Left lung (tissue), 10 donors: ENCODE results near the gene SNCA. TPM values are rescaled to one million over a fixed set of nuclear protein-coding genes. Genes with fewer than 3 reads are reported as not detected.

Experiments used
- ATAC-seq: fragments of 200-7000 bp; cut with Tn5 transposase; one replicate; pipeline ENCODE4 v1.9.1; 2020; ENCODE audit warnings: moderate library complexity
- DNase-seq, 4 donors: peaks; one replicate each; pipeline ENCODE4 v3.0.0-alpha.2; 2013 to 2020
- H3K27ac ChIP-seq, 2 donors: fragments of 200-600 bp; sonication (generic) in 1 of 2; one replicate each; pipeline versions ENCODE4 v1.5.0 to v1.8.0; 2020 to 2021
- H3K27me3 ChIP-seq, 2 donors: fragments of 200-600 bp; sonication (generic) in 1 of 2; one replicate each; pipeline versions ENCODE4 v1.5.0 to v1.8.0; 2020 to 2021
- H3K36me3 ChIP-seq, 2 donors: fragments of 200-600 bp; sonication (generic) in 1 of 2; one replicate each; pipeline versions ENCODE4 v1.5.0 to v1.8.0; 2020 to 2021
- H3K4me1 ChIP-seq, 2 donors: fragments of 200-600 bp; one replicate each; pipeline ENCODE4 v1.8.0; 2021
- H3K4me3 ChIP-seq, 2 donors: fragments of 200-600 bp; sonication (generic) in 1 of 2; one replicate each; pipeline versions ENCODE4 v1.5.0 to v1.8.0; 2020 to 2021; ENCODE audit warnings: mild to moderate bottlenecking in 1 of 2
- H3K9me3 ChIP-seq, 2 donors: fragments of 200-600 bp; sonication (generic) in 1 of 2; one replicate each; pipeline versions ENCODE4 v1.5.0 to v1.8.0; 2020 to 2021
- intact Hi-C, 2 donors: fragments of 100-400 bp; cut with DNase I; formaldehyde crosslinking; loops; one replicate each; pipeline versions ENCODE4 v1.11.2 to v1.14.2; 2022
- polyA plus RNA-seq, 6 donors: library from polyadenylated mRNA; unstranded; fragments of 120-200 nt; gene quantifications; one replicate each; pipeline ENCODE4 v1.2.1, GENCODE V29; 2013; ENCODE audit not compliant: insufficient read length in 6 of 6
- total RNA-seq, 2 donors: library from RNA; stranded (reverse); fragmentation: NEBNext Ultra II Directional; extraction: Animal tissue kit (Norgen Biotek cat#: 25700); gene quantifications; one replicate each; pipeline ENCODE4 v1.2.1, GENCODE V29; 2021
- TF ChIP-seq, protein P1 (sequence below), 2 donors: fragments of 200-600 bp; sonication (generic) in 1 of 2; IDR thresholded peaks; one replicate each; pipeline versions ENCODE4 v1.5.0 to v1.8.0; 2021; ENCODE audit warnings: antibody characterized with exemption in 2 of 2
- donor health status: DM: no; HTN: yes; CAD: no.
- donor health status: DM: no; HTN: no; CAD: no.

Gene SNCA
- total and polyA plus RNA-seq, 8 donors, result 6.6 to 75.7 (median 50.9) TPM

DNA sequence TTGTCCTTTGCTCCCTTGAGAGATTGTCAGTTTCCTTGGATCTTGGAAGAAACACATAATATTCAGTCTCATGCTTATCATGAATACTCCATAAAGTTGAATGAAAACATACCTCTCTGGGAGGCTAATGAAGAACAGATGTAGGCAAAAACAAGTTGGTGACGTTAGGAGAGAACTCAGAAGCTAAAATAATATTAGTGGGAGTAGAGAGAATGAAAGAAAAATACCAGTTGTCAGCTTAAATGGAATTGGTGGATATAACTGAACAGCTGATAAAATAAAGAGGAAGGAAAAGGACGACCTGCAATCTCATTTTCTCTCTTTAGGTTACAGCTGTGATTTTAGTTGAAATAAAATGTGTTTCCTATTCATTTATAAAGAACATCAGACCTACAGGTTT, 124.8 kb downstream of the SNCA start:
- Histone ChIP-seq H3K9me3 (no peaks in the 10 kb centered on the region), H3K4me1 (no peaks in the 10 kb centered on the region), H3K36me3 (no peaks in the 10 kb centered on the region), H3K27me3 (no peaks in the 10 kb centered on the region), H3K4me3 (no peak overlapping the region), H3K27ac (no peak overlapping the region)
- ATAC-seq, result no peak
- DNase-seq, result no peak
- intact Hi-C loops, result no loop called here
- TF ChIP-seq, protein P1, sequence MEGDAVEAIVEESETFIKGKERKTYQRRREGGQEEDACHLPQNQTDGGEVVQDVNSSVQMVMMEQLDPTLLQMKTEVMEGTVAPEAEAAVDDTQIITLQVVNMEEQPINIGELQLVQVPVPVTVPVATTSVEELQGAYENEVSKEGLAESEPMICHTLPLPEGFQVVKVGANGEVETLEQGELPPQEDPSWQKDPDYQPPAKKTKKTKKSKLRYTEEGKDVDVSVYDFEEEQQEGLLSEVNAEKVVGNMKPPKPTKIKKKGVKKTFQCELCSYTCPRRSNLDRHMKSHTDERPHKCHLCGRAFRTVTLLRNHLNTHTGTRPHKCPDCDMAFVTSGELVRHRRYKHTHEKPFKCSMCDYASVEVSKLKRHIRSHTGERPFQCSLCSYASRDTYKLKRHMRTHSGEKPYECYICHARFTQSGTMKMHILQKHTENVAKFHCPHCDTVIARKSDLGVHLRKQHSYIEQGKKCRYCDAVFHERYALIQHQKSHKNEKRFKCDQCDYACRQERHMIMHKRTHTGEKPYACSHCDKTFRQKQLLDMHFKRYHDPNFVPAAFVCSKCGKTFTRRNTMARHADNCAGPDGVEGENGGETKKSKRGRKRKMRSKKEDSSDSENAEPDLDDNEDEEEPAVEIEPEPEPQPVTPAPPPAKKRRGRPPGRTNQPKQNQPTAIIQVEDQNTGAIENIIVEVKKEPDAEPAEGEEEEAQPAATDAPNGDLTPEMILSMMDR (IDR thresholded peaks at IDR 0.05), result no peak

DNA sequence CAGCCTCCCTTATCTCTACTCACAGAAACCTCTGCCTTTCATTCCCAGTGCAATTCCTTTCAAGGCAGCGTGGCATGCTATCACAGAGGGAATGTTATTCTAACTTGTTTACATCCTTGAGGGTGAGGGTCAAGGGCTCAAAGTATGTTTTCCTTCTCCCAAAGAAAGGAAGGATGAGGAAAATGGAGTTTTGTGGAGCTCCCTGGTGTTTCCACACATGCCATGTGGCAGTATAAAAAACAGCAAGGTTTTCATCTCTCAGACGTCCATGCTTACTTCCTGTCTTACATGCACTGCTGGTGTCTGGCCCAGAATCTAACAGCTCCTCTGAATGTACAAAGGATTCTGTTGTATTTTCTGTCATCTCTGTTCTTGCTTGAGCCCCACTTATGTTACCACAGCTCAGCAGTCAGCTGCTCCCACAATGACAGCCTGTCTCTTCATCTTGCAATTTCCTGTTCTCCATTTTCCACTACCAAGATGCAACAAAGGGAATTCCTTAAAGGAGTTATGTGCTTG, 128.0 kb downstream of the SNCA start:
- ATAC-seq, result no peak

DNA sequence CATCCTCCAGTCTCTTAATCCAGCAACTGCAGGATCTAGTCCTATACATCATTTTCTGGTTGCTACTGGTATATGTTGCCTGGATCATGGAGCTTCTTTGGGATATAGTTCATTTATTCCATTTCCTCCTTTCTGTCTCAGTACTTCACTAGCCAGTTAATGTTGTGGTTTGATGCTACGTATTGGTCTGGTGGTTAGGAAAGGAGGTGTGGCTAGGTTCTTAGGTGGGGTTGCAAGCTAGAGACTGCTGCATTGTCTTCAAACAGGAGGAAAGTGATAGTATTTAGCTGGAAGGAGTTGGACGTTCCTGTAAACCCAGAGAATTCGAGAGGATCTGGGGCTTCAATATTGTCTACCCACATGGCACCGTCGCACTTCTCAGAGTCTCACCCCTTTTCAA, 129.5 kb downstream of the SNCA start:
- DNase-seq, result no peak
- Histone ChIP-seq H3K4me3 (no peak overlapping the region), H3K27me3 (no peaks in the 10 kb centered on the region), H3K27ac (no peak overlapping the region), H3K36me3 (no peaks in the 10 kb centered on the region), H3K4me1 (no peaks in the 10 kb centered on the region), H3K9me3 (no peaks in the 10 kb centered on the region)
- no peak for ATAC-seq
- intact Hi-C loops, result no loop called here
- TF ChIP-seq, protein P1 (IDR thresholded peaks at IDR 0.05), result no peak

More for the DNA sequence above, 128.0 kb downstream of the SNCA start:
- no peaks in the 10 kb centered on the region for H3K36me3 ChIP-seq
- no peaks in the 10 kb centered on the region for H3K27me3 ChIP-seq
- H3K4me1 ChIP-seq, result no peaks in the 10 kb centered on the region
- no peak overlapping the region for H3K27ac ChIP-seq
- H3K4me3 ChIP-seq, result no peak overlapping the region
- peak in 1 of 4 donors; percentile 16 for DNase-seq
- TF ChIP-seq, protein P1 (IDR thresholded peaks at IDR 0.05), result no peak
- H3K9me3 ChIP-seq, result no peaks in the 10 kb centered on the region
- intact Hi-C loops, result no loop called here

DNA sequence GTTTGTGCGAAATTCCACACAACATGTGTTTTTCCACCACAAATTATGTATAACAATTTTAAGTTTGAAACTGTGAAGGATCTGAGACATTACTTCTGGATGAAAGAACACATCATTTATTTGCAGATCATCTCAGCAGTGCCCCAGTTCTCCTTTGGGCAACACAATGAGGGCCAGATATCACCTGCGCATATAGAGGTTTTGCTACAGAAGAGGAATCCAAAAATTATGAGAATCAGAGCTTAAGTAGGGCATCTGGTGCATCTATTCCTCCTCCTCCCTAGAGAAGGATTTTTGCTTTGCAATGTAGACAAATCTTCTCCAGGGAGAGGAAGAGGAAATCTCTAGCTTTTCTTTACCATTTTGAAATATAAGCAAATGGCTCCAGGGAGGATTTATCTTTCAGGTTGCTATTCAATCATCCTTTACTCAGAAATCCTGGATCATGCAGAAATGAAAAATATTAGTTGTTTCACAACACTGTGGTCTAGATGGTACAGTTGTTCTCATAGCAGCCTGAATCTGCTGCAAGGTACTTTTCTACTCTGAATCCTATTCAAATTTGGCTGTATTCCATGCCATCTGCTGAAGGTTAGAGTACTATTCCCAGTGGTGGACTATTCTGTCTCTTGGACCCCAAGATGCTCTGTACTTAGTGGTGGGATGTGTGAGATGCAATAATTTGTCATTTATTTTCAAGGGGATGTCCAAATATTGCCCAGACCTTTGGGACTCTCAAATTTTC, 132.1 kb downstream of the SNCA start:
- DNase-seq (no peak), ATAC-seq (no peak)
- TF ChIP-seq, protein P1 (IDR thresholded peaks at IDR 0.05), result no peak
- H3K4me3 ChIP-seq, result no peak overlapping the region
- H3K9me3 ChIP-seq, result no peaks in the 10 kb centered on the region
- intact Hi-C loops, result no loop called here
- no peaks in the 10 kb centered on the region for H3K27me3 ChIP-seq
- no peak overlapping the region for H3K27ac ChIP-seq
- H3K4me1 ChIP-seq, result no peaks in the 10 kb centered on the region
- no peaks in the 10 kb centered on the region for H3K36me3 ChIP-seq

DNA sequence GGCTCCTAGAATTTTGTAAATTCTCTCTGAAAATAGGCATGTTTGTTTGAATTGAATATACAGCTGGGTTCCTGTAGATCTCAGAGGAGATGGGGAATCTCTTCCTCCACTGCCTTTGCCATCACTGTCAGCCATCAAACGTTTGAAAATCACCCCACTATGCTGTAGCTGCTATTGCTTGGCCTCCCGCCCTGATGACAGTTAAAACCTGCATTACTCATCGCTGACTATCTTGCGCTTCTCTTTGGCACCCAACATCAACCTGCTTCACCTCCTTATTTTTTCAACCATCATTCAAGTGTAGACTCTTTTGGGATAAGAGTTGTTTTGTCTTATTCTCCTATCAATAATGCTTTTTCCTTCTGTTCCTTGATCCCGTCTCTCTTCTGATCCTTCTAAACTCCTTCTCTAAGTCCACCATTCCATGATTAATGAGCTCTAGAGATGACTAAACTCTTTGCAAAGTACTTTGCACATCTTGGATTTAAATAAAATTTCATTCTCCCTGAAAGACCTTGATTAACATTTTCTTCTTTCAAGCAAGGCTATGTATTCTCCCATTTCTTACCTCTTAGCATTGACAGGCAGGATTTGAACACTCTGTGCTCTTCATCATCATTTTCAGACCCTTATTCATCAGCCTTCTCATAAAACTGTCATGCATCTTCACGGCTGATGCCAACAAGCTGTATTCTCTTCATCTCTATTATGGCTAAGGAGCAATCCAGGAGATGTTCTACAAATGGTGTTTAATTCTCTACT, 133.0 kb downstream of the SNCA start:
- no peaks in the 10 kb centered on the region for H3K27me3 ChIP-seq
- intact Hi-C loops, result no loop called here
- no peaks in the 10 kb centered on the region for H3K4me1 ChIP-seq
- no peaks in the 10 kb centered on the region for H3K36me3 ChIP-seq
- H3K9me3 ChIP-seq, result no peaks in the 10 kb centered on the region
- no peak for DNase-seq
- H3K4me3 ChIP-seq, result no peak overlapping the region
- ATAC-seq, result no peak
- TF ChIP-seq, protein P1 (IDR thresholded peaks at IDR 0.05), result no peak
- H3K27ac ChIP-seq, result no peak overlapping the region
